DOHH2 (cell line): ENCODE results near the gene GPRC5D.

Experiments
- H3F3A ChIP-seq: fragments of 200-600 bp; sonication (generic), shearing (Covaris generic); 2 replicates; pipeline ENCODE4 v1.6.0; 2016; ENCODE audit warnings: antibody characterized with exemption, mild to moderate bottlenecking; ENCODE audit not compliant: control insufficient read depth, insufficient read depth
- H3K27ac ChIP-seq: fragments of 200-600 bp; sonication (generic); 2 replicates; pipeline ENCODE4 v1.5.1; 2014; ENCODE audit warnings: low read depth, mild to moderate bottlenecking, low read length, moderate library complexity
- H3K27me3 ChIP-seq: fragments of 200-600 bp; sonication (generic); 2 replicates; pipeline ENCODE4 v1.6.1; 2014; ENCODE audit warnings: mild to moderate bottlenecking, low read length, mixed read lengths; ENCODE audit not compliant: control insufficient read depth
- H3K36me3 ChIP-seq: fragments of 200-600 bp; sonication (generic); 2 replicates; pipeline ENCODE4 v1.6.1; 2014; ENCODE audit warnings: mild to moderate bottlenecking, low read length, moderate library complexity, mixed read lengths; ENCODE audit not compliant: control insufficient read depth
- H3K4me1 ChIP-seq: fragments of 200-600 bp; sonication (generic); 2 replicates; pipeline ENCODE4 v1.6.1; 2014; ENCODE audit warnings: mild to moderate bottlenecking, low read length, mixed read lengths; ENCODE audit not compliant: control insufficient read depth
- H3K4me2 ChIP-seq: fragments of 200-600 bp; sonication (generic); 2 replicates; pipeline ENCODE4 v1.6.0; 2014; ENCODE audit warnings: mild to moderate bottlenecking, low read length, moderate library complexity
- H3K4me3 ChIP-seq: fragments of 200-600 bp; sonication (generic); 2 replicates; pipeline ENCODE4 v1.5.1; 2014; ENCODE audit warnings: mild to moderate bottlenecking, low read length, mixed read lengths
- H3K79me2 ChIP-seq: fragments of 200-600 bp; sonication (generic); 2 replicates; pipeline ENCODE4 v1.6.1; 2014; ENCODE audit warnings: mild to moderate bottlenecking, low read length, mixed read lengths; ENCODE audit not compliant: control insufficient read depth
- H3K9me2 ChIP-seq: fragments of 200-600 bp; sonication (generic); replicated peaks from 2 replicates; pipeline ENCODE4 v1.6.1; 2014; ENCODE audit warnings: mild to moderate bottlenecking, low read length, mixed read lengths; ENCODE audit not compliant: control insufficient read depth
- H3K9me3 ChIP-seq: fragments of 200-600 bp; sonication (generic); 2 replicates; pipeline ENCODE4 v1.6.1; 2014; ENCODE audit warnings: antibody characterized with exemption, low read length, mixed read lengths; ENCODE audit not compliant: control insufficient read depth, insufficient read depth
- H4K20me1 ChIP-seq: fragments of 200-600 bp; sonication (generic); 2 replicates; pipeline ENCODE4 v1.6.0; 2014; ENCODE audit warnings: low read depth, mild to moderate bottlenecking, antibody characterized with exemption, low read length, moderate library complexity; ENCODE audit not compliant: control insufficient read depth, insufficient read depth
- CTCF ChIP-seq: fragments of 200-600 bp; sonication (generic); IDR thresholded peaks from one replicate; pipeline ENCODE4 v1.5.1; 2014; ENCODE audit warnings: antibody characterized with exemption, mild to moderate bottlenecking, low read depth, low read length; ENCODE audit not compliant: poor library complexity, severe bottlenecking
- EZH2phosphoT487 ChIP-seq: fragments of 200-600 bp; sonication (generic); IDR thresholded peaks from 2 replicates; pipeline ENCODE4 v1.6.1; 2017; ENCODE audit warnings: borderline replicate concordance, mild to moderate bottlenecking, antibody characterized with exemption, low read length, moderate library complexity, mixed read lengths

Gene GPRC5D

GRCh38 chr12:12891080-12891880 lies 60.7 kb downstream of the GPRC5D start, which contains the start of gene GPRC5A:
Gene GPRC5A, plus strand, starts transcription at chr12:12891562. Its CDS starts 16,688 bp downstream, at chr12:12908250.
- H3K27ac ChIP-seq = no peak within 1 kb of the TSS
- H3K79me2 ChIP-seq = no peaks in the 10 kb centered on the region
- no peak within 1 kb of the TSS for H3K4me3 ChIP-seq
- no peaks in the 10 kb centered on the region for H3K9me3 ChIP-seq
- H3F3A ChIP-seq = no peaks in the 10 kb centered on the region
- no peaks in the 10 kb centered on the region for H3K9me2 ChIP-seq
- H3K4me2 ChIP-seq = no peak within 1 kb of the TSS
- no peak for TF ChIP-seq CTCF
- no peak for TF ChIP-seq EZH2phosphoT487
- no peaks in the 10 kb centered on the region for H4K20me1 ChIP-seq
- no peaks in the 10 kb centered on the region for H3K4me1 ChIP-seq
- no peaks in the 10 kb centered on the region for H3K36me3 ChIP-seq
- H3K27me3 ChIP-seq = peaks cover 51% of the 10 kb centered on the region
